Activated CD8-positive, alpha-beta memory T cell treated with anti-CD3 and anti-CD28 coated beads, Interleukin-2, amount 50 U/mL, for 1 hour (primary cell): ENCODE measurements around the gene FOXC2.

Experiments used
- DNase-seq: peaks from one replicate; pipeline ENCODE4 v3.0.0-alpha.2; 2020; ENCODE audit errors: extremely low read depth

The FOXC2 gene

DNA sequence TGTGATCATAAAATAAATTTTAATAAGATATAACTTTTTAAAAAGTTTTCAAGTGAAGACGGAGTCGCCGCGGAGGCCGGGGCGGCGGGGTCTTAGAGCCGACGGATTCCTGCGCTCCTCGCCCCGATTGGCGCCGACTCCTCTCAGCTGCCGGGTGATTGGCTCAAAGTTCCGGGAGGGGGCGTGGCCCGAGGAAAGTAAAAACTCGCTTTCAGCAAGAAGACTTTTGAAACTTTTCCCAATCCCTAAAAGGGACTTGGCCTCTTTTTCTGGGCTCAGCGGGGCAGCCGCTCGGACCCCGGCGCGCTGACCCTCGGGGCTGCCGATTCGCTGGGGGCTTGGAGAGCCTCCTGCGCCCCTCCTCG is at the start of gene FOXC2:
Gene FOXC2, plus strand, starts transcription at position 229 of the 365 bp plus-strand sequence. CDS start 507 bp downstream, outside the sequence.
- no peak for DNase-seq

DNA sequence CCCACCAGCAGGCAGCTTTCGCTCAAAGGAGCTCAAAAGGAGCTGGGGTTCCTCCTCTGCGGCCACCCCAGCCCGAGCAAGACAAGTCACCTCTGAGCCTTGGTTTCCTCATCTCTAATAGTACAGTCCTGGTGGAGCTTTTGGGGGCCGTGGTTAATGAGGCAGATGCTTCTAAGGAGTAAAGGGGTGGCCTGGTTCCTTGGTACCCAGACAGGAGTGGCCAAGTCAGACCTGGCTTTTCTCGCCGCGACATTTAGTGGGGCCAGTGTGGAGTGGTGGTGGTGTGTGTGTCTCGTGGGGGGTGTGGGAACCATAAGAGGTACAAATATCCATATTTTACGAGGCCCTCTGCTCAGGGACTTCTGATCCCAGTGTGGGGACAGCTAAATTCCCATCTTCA is 49.6 kb upstream of the FOXC2 start:
- no peak for DNase-seq

DNA sequence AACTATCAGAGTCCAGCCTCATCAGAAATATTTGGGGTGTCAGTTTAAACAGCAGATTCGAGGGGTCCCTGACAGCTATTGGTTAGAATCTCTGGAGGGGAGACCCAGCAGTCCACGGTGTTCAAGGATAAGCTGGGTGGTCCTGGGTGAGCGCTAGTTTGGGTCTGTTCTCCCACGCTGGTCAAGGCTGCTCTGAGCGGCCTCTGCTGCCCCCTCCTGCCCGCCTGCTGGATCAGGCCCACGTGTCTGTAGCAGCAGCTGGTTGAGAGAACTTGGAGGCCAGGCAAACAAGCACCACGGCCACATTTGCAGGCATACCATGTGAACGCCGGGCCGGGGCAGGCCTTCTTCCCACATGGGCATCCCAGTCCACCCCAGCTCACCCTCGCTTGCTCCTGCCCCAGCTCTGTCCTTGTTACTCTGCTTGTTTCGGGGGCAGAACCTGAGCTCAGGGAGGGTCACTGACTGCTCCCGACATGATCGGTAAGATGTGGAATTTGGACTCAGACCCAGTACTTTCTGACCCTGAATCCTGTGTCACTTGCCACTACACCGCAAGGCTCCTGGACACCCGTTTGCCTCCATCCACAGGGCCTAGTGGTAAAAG is 48.9 kb upstream of the FOXC2 start:
- no peak for DNase-seq

DNA sequence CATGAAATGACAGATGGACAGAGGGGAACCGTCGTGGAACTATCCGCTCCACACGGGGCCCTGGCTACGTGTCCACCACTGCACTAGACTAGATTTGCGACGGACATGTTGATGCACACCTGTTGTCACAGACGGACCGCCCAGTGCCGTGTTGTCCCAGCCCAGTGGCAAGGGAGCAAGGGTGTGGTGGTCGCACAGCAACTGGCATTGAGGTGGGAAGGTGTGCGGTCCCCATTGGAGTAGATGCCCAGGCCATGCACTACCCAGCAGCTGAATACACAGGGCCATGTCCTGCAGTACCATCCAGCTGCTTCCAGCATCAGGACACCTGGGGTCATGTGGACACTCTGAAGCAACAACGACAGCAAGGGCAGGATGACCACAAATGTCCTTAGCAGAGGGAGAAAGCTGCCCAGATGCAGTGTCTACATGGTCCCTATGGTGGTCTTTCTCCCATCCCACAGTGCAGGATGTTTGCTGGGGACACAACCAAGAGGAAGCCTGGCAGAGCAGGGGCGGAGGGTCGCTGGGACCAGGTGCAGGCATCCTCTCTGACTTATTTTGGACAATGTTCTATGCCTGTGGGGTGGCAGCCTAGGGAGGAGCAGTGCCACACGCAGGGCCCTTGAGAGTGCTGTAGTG is 47.5 kb upstream of the FOXC2 start:
- no peak for DNase-seq

DNA sequence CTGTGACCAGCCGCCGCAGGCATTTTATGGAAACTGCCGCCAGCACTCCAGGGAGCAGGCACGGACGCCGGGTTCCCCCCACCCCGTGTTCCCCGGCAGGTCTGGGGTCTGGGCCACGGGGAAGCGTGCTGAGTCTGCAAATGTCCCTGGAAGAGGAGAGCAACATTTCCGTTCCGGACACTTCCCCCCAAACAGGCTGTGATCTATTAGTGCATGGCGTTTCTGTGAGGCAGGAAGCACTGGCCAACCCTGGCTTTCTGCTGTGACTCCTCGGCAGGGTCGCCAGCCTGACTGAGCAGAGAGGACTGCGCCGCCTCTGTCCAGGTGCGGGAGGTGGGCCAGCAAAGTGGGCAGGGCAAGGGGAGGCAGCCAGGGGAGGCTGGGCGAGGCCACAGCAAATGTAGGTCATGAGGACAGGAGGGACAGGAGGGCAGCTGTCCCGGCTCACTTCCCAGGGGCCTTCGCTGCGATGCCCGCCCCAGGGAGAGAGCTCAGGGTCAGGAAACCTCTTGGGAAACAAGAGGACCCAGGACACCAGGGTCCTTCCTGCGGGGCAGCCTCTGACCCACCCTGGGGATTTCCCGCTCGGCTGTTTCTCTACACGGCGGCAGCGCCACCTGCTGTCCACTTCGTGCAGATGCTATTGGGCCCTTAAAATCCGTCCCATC is 46.8 kb upstream of the FOXC2 start:
- DNase-seq, result no peak

DNA sequence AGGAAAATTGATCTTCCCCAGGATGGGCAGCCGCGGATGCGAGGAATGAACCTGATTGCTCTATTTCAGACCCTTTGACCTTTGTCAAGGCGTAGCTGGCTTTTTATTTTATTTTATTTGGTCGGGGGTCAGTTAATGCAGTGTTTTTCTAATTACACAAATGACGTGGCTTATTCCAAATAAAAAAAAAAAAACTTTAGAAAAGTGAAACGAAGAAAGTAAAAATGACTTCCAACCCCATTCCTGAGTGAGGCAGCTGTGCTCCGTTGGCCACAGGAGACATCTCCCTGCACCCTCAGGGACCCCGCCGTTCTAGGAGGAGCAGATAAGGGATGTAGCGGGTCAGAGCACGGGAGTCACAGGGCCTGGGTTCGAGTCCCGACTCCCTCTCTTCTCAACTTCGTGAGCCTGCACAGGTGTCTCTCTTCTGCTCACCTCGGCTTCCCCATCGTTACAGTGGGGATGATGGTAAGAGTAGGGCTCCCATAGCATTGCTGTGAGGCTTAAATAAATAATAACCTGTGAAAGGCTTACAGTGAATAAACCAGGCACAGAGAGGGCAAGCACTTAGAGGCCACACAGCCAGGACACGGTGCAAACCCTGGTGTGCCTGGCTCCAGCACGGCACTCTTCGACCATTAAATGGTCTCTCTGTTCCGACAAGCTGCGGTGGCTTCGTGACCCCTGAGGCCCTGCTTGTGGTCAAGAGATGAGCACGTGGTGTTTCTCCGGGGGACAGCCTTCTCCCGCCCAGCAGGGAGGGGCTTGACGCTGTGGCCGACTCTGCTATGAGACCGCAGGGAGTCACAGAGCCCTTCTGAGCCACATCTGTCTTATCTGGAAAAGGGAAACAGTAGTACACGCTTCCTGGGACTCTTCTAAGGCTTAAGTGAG is 46.1 kb upstream of the FOXC2 start:
- DNase-seq, result no peak

DNA sequence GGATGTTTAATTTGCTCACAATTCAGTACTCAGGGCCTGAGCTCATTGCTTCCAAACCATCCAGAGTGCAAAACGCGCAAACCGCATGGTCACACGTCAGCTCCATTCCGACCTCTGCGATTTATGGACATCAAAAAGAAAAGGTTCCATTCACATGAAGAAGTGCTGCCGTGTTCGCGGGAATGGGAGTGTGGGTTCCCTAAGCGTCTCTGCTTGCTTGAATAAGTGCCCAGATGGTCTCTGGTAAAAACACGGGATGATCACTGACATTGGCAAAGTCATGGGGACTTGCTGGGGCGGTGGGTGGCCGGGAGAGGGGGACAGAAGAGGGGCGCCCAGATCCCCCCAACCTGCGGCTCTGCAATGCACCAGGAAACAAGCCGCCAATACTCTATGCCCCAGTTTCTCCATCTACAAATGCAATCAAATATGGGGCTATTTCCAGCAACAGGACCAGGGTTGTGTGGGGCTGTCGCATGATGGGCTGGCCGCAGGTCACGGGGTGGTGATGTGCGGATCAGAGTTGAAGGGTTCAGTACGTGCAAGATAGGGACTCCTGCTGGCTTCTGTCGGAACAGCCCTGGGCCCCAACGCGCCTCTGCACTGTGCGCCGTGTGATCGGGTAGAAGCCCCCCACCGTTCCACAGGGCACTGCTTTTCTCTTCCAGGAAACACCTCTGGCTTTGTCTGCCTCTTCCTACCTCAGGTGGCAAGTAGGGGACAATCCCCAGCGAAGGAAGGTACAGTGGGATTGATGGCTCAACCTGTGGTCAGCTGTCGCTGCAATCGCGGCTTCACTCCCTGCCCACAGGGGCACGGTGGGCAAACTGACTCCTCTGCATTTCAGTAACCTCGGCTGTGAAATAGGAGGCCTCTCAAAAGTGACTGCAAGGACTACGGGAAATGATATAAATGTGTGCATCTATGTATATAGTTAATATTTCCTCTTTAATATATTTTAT is 45.1 kb upstream of the FOXC2 start:
- DNase-seq, result no peak

DNA sequence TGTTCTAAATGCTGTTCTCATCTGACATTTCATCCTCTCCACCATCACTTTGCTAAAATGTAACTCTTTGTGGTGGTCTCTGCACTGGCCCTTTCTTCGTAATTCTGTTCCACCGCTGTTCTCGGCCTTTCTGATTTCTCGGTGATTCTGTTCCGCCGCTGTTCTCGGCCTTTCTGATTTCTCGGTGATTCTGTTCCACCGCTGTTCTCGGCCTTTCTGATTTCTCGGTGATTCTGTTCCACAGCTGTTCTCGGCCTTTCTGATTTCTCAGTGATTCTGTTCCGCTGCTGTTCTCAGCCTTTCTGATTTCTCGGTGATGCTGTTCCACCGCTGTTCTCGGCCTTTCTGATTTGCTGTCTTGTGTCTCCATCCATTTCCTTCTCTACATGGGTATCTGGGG is 44.0 kb upstream of the FOXC2 start:
- DNase-seq, result no peak

DNA sequence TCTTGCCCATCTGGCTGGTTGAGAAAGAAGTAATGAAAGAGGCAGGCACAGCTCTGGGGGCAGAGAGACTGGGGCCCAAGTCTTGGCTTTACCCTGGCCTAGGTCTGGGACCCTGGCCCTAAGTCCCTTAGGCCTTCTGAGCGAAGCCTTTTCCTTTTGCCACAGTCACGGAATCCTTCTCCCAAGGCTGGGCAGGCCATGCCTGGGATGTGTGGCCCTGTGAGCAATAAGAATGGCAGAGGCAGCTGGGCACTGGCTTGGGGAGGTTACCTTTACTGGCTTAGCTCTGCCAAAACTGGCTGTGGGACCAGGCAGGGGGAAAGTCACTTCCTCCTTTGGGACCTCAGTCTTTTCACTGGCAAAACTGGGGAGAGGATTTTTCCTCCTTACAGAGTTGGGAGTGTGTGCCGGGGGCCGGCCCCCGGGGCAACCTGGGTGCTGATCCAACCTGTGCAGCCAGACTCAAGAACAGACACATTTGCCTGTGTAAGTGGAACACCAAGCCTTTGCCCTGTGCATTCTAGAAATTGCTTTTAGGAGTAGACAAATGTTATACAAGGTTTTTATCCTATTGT is 43.4 kb upstream of the FOXC2 start:
- DNase-seq, result no peak

DNA sequence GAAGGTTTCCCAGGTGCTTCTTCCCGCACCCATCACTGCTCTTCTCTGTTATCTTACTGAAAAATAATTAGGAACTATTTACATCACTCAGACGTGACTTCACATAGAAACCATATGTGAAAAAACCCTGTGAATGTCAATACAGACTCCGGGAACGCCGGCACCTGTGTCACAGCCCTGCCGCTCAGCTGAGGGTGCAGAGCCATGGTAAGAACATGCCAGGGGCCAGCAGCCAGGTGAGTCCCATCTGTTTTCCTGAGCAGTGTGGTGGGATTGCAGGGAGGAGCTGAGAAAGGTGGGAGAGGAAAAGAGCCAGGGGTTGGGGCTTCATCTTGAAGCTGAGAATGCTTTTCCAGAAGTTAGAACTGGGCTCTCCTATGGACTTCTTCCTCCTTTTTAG is 42.6 kb upstream of the FOXC2 start:
- DNase-seq, result no peak

DNA sequence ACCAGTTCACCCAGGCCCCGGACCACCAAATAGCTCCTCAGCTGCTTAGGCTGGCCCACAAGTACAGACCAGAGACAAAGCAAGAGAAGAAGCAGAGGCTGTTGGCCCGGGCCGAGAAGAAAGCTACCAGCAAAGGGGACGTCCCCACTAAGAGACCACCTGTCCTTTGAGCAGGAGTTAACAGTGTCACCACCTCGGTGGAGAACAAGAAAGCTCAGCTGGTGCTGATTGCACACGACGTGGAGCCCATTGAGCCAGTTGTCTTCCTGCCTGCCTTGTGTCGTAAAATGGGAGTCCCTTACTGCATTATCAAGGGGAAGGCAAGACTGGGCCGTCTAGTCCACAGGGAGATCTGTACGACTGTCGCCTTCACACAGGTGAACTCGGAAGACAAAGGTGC is 40.9 kb upstream of the FOXC2 start:
- no peak for DNase-seq

DNA sequence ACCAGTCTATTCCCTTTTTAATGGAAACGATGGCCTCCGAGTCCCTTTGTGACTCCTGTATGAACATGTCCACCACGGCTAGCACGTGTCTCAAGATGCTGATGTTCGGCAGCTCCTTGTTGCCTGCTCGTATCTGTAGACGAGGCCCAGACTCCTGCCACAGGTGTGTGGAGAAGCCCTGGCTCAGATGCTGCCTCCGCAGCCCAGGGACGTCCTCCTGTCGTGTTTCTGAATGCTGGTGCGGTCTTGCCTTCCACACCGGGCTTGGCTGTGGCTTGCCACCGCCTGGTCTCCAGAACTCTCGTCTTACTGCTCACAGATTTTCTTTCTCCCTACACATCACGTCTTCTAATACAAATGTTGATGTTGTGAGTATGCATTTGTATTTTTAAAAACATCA is 39.3 kb upstream of the FOXC2 start:
- DNase-seq, result no peak

DNA sequence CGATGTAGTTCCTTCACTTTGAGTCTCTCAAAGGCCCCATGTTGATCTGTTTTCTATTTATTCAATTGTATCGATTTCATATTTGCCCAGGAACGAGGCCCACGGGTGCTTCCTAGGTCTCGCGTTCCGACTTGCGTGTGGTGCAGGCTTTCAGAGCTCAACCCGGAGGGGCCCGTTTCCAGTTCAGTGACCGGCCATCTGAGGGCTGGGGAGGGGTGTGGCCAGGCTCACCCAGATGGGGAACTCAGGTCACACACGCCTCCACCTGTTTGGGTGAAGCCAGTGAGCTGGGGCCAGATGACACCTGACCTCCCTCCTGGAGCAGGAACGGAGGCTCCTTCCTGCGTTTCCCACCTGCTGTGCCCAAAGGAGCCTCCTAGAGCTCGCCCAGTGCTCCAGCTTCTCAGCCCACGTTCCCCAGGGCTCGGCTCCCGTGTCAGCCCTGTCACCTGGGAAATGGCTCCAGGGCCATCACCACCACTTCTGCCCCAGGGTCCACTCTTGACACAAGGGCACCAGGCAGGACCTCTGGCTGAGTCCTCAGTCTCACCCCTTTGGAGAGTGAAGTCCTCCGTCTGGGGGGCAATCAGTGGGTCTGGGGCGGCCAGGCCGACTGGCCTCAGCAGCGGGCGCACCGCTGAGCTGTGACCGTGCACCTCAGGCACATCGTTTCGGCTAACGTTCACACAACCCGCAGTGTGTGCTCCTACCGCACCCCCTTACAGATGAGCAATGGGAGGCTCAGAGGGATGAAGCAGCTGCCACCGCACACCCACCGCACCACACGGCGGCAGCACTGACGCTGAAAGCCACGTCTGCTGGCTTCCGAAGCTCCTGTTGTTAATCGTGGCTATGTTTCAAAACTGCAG is 38.3 kb upstream of the FOXC2 start:
- no peak for DNase-seq

DNA sequence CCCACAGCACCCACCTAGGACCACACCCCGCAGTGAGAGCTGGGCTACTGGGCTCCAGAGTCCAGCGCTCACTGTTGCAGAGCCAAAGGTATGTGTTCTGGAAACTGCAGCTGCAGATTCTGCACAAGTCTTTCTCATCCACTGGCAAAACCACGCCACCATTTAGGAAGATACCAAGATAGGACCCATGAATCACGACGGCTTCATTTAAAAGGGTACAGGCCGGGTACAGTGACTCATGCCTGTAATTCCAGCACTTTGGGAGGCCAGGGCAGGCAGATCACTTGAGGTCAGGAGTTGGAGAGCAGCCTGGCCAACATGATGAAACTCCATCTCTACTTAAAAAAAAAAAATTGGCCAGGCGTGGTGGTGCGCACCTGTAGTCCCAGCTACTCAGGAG is 37.5 kb upstream of the FOXC2 start:
- DNase-seq, result no peak

DNA sequence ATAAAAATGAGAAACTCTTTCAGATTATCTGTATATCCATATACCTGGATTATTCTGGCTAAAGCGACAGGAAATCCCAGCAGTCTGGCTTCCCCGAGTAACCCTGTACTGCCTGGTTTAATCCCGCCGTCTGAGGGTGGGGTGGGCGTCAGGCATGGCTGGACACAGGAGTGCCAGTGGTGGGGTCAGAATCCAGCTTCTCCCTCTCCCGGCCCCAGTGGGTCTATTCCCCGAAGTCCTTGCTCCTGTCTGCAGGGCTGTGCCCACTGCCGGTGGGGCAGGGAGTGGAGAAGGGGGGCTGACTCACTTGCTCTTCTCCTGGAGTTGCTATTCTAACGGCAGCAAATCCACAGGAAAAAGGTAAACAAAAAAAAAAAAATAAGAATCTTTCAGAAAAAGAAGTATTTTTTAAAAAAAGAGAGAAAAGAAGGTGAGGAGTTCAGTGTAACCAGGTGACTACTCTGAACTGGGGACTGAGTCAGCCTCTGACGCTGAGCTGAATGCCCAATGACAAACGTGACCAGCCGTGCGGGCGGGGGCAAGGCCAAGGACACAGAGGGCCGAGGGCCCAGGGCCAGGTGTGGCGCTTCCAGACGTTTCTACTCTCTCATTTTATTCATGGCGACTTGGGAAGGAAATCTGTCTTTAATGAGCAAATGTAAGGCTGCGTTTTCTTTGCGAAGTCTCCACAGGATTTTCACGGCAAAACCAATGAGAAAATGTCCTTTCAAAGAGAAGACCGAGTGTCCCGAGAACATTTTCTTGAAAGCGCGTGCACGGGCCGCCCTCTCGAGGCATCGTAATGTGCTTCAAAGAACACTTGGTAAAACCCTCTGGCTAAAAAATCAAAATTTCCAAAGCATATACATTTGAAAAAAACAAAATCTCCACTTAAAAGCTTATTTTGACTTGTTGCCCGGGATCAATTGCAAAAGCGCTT is 36.1 kb upstream of the FOXC2 start:
- DNase-seq, result no peak

DNA sequence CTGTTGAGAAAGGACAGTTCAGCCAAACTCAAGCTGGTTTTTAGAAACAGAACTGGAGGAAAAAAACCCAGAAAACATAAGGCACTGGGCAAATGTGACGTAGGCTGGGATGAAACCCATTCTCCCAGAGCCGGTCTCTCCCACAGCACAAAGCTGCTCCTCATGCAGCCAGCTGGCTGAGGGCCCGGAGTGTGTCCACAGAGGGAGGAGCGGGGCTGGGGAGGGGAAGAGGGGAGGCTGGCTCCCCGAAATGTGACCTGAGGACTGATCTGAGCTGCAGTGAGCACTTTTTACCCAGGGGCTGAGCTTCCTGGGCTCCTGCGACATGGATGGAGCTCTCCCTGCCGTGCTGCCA is 35.5 kb upstream of the FOXC2 start:
- DNase-seq, result no peak

DNA sequence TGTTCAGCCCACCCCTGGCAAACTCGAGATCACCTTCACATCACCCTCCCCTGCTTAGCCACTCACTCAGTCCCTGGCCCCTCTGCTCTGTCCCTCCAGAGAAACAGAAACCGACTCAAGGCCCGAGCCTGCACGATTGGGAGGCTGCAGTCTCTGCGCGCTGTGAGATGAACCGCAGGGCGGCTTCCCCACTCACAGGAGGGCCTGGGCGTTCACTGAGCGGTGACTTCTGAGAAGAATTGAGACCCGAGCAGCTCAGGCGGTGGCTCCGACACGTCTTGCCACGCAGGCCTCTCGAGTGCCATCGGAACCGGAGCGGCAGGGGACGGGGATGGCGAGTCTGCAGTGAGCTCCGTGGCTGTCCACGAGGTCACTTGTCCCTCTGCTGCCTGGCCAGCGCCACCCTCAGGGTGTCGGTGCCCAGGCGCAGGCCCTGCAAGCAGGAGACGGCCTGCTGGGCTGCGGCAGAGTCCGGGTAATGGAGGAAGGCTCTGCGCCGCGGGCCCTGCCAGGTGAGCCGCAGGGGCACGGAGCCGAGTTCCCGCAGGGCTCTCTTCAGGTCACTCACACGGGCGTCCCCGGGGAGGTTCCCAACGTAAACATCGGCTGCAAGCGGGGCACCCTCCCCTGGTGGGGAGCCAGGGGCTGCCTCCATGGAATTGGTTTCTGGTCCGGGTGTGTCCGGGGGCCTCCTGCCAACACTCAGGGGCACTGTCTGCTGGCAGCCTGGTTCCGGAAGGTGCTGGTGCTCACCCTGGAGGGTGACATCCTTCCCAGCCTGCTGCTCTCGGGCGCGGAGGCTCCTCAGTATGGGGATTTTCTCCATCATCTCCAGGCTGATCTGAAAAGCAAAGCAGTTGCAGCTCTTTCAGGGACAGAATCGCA is 34.7 kb upstream of the FOXC2 start:
- no peak for DNase-seq

DNA sequence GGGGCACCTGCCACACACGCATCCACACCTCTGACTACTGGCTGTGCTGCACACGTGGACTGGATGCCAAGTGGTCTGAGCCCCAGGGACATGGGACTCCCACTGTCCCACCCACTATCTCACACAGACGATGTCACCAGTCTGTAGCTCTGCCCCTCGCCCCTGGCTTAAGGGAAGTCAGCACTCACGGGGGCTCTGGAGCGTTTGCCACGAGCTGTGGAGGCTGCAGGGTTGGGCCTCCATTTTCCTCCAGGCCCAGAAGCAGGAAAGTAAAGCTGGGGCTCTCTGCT is 34.2 kb upstream of the FOXC2 start:
- DNase-seq, result no peak
